Hepatocyte (in vitro differentiated cells): ENCODE results near the gene SLC5A10. TPM values are rescaled to one million over a fixed set of nuclear protein-coding genes. Genes with fewer than 3 reads are reported as not detected.
"Not testable (repeated sequence)": the region's sequence is repeated elsewhere in the genome, so short reads cannot be mapped to it uniquely, and the experiment has no call there.

ENCODE experiments used
- DNase-seq: peaks from one replicate; pipeline ENCODE4 v3.0.0-alpha.2; 2016; ENCODE audit warnings: low spot score
- H2AFZ ChIP-seq: fragments of 200-600 bp; sonication (generic); 2 replicates; pipeline ENCODE4 v1.6.0; 2016; ENCODE audit warnings: antibody characterized with exemption, mild to moderate bottlenecking
- H3K27ac ChIP-seq: fragments of 200-600 bp; sonication (generic); 2 replicates; pipeline ENCODE4 v1.5.1; 2016; ENCODE audit warnings: mild to moderate bottlenecking
- H3K27me3 ChIP-seq: fragments of 200-600 bp; sonication (generic); 2 replicates; pipeline ENCODE4 v1.6.1; 2016
- H3K36me3 ChIP-seq: fragments of 200-600 bp; sonication (generic); replicated peaks from 2 replicates; pipeline ENCODE4 v1.5.1; 2016; ENCODE audit warnings: low read depth; ENCODE audit not compliant: insufficient read depth
- H3K4me1 ChIP-seq: fragments of 200-600 bp; sonication (generic); 2 replicates; pipeline ENCODE4 v1.5.1; 2016; ENCODE audit warnings: mild to moderate bottlenecking, moderate library complexity; ENCODE audit not compliant: insufficient read depth
- H3K4me2 ChIP-seq: fragments of 200-600 bp; sonication (generic); 2 replicates; pipeline ENCODE4 v1.6.0; 2016
- H3K4me3 ChIP-seq: fragments of 200-600 bp; sonication (generic); 2 replicates; pipeline ENCODE4 v1.5.1; 2016; ENCODE audit warnings: mild to moderate bottlenecking
- H3K79me2 ChIP-seq: fragments of 200-600 bp; sonication (generic); 2 replicates; pipeline ENCODE4 v1.6.0; 2017; ENCODE audit warnings: mild to moderate bottlenecking
- H3K9me2 ChIP-seq: fragments of 200-600 bp; sonication (generic); replicated peaks from 2 replicates; pipeline ENCODE4 v1.6.0; 2017; ENCODE audit warnings: mild to moderate bottlenecking; ENCODE audit not compliant: insufficient read depth
- H3K9me3 ChIP-seq: fragments of 200-600 bp; sonication (generic); 2 replicates; pipeline ENCODE4 v1.5.1; 2016; ENCODE audit warnings: low read depth, mild to moderate bottlenecking
- H4K20me1 ChIP-seq: fragments of 200-600 bp; sonication (generic); 2 replicates; pipeline ENCODE4 v1.6.0; 2016; ENCODE audit warnings: mild to moderate bottlenecking; ENCODE audit not compliant: insufficient read depth, poor library complexity, severe bottlenecking
- EZH2 ChIP-seq: fragments of 200-600 bp; sonication (generic); IDR thresholded peaks from 2 replicates; pipeline ENCODE4 v1.6.1; 2016; ENCODE audit warnings: antibody characterized with exemption, mild to moderate bottlenecking, borderline replicate concordance
- EZH2phosphoT487 ChIP-seq: fragments of 200-600 bp; sonication (generic); IDR thresholded peaks from one replicate; pipeline ENCODE4 v1.6.1; 2018; ENCODE audit warnings: antibody characterized with exemption, mild to moderate bottlenecking, low read depth, moderate library complexity; ENCODE audit not compliant: unreplicated experiment, severe bottlenecking
- WGBS: methylation state at CpG from one replicate; pipeline ENCODE4 v1.1.6; 2016; ENCODE audit warnings: low lambda C conversion rate; ENCODE audit errors: missing lambda C conversion rate; 5-methylcytosine and 5-hydroxymethylcytosine counted together
- polyA plus RNA-seq: library from polyadenylated mRNA; unstranded; fragments of >200 nt; fragmentation: Nextera tagmentation; extraction: Ambion mirVana; gene quantifications from 2 replicates; pipeline ENCODE4 v1.2.1, GENCODE V29; 2016
- total RNA-seq: library from RNA; depleted of rRNA; stranded (reverse); fragments of >200 nt; gene quantifications from 2 replicates; pipeline ENCODE4 v1.2.3, GENCODE V29; 2014
- TF ChIP-seq, protein P1 (sequence below): fragments of 200-600 bp; sonication (generic); IDR thresholded peaks from 2 replicates; pipeline ENCODE4 v1.5.1; 2016; ENCODE audit warnings: antibody characterized with exemption, mild to moderate bottlenecking; ENCODE audit not compliant: poor library complexity

The SLC5A10 gene
- total and polyA plus RNA-seq, 2 experiments from 2014 or later, result 0.22 TPM; not detected in 1

DNA sequence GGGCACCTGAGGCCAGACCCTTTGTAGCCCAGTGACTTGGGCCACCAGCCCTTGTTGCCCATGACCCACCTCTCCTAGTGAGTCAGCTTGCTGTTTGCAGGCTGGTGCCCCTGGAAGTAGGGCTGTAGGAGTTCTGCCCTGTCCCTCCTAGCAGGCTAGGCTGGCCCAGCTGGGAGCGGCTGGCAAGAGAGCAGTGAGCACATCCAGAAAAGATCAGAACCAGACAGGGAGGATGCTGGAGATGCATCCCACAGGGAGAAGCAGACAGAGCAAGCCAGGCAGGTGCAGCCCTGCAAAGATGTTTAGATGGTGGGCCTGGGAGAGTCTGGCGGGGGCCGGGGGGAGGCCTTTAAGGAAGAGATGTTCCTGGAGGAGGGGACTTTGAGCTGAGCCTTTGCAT, 2.4 kb downstream of the SLC5A10 start:
- H3K9me2 ChIP-seq, result no peaks in the 10 kb centered on the region
- no peaks in the 10 kb centered on the region for H3K79me2 ChIP-seq
- no peak overlapping the region for H3K4me3 ChIP-seq
- no peak for DNase-seq
- 85% methylated on average over 3 of the region's 3 CpGs for WGBS
- no peak overlapping the region for H3K27ac ChIP-seq
- H3K9me3 ChIP-seq, result no peaks in the 10 kb centered on the region
- no peak overlapping the region for H3K4me2 ChIP-seq
- no peaks in the 10 kb centered on the region for H3K27me3 ChIP-seq
- no peak overlapping the region for H2AFZ ChIP-seq
- TF ChIP-seq, protein P1, sequence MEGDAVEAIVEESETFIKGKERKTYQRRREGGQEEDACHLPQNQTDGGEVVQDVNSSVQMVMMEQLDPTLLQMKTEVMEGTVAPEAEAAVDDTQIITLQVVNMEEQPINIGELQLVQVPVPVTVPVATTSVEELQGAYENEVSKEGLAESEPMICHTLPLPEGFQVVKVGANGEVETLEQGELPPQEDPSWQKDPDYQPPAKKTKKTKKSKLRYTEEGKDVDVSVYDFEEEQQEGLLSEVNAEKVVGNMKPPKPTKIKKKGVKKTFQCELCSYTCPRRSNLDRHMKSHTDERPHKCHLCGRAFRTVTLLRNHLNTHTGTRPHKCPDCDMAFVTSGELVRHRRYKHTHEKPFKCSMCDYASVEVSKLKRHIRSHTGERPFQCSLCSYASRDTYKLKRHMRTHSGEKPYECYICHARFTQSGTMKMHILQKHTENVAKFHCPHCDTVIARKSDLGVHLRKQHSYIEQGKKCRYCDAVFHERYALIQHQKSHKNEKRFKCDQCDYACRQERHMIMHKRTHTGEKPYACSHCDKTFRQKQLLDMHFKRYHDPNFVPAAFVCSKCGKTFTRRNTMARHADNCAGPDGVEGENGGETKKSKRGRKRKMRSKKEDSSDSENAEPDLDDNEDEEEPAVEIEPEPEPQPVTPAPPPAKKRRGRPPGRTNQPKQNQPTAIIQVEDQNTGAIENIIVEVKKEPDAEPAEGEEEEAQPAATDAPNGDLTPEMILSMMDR, result no peak
- TF ChIP-seq EZH2phosphoT487 (no peak), EZH2 (no peak)
- no peaks in the 10 kb centered on the region for H3K36me3 ChIP-seq
- peaks cover 15% of the 10 kb centered on the region for H3K4me1 ChIP-seq
- no peaks in the 10 kb centered on the region for H4K20me1 ChIP-seq

DNA sequence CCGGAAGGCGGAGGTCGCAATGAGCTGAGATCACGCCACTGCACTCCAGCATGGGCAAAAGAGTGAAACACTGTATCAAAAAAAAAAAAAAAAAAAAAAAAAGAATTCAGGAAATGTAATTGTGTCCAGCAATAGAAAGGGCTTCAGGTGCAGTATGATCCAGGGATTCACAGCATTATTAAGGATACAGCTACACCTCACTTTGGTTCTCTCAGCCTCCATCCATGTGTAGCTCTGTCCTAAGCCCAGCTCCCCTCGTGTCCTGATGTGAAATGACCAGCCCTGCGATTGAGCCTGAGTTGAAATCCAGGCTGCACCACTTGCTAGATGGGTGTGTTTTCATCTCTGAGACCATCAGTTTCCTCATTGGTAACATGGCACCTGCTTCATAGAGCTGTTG, 3.0 kb downstream of the SLC5A10 start:
- no peaks in the 10 kb centered on the region for H3K9me3 ChIP-seq
- H3K9me2 ChIP-seq, result no peaks in the 10 kb centered on the region
- peaks cover 8% of the 10 kb centered on the region for H3K4me1 ChIP-seq
- no peak overlapping the region for H3K4me2 ChIP-seq
- H3K27me3 ChIP-seq, result no peaks in the 10 kb centered on the region
- no peak overlapping the region for H3K27ac ChIP-seq
- TF ChIP-seq, protein P1, result no peak
- no peak for TF ChIP-seq EZH2phosphoT487
- no peak for TF ChIP-seq EZH2
- no peak for DNase-seq
- no peak overlapping the region for H3K4me3 ChIP-seq
- no peak overlapping the region for H2AFZ ChIP-seq
- no peaks in the 10 kb centered on the region for H3K36me3 ChIP-seq
- H3K79me2 ChIP-seq, result no peaks in the 10 kb centered on the region
- 94% methylated on average over 6 of the region's 6 CpGs for WGBS
- no peaks in the 10 kb centered on the region for H4K20me1 ChIP-seq

DNA sequence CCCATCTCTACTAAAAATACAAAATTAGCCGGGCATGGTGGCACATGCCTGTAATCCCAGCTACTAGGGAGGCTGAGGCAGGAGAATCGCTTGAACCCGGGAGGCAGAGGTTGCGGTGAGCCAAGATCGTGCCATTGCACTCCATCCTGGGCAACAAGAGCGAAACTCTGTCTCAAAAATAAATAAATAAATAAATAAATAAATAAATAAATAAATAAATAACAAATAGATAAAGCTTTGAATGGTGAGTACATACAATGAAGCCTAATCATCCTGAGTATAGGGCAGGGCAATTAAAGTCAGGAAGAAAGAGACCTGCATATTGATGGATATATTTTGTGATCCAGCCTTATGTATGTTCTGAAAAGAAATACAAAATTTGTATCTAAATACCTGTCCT, 4.1 kb downstream of the SLC5A10 start:
- not testable (repeated sequence) for H3K36me3 ChIP-seq, H4K20me1 ChIP-seq, H3K79me2 ChIP-seq, H3K9me2 ChIP-seq, H3K4me3 ChIP-seq, H3K27ac ChIP-seq, H3K4me2 ChIP-seq, H2AFZ ChIP-seq, H3K4me1 ChIP-seq, DNase-seq, H3K27me3 ChIP-seq, H3K9me3 ChIP-seq
- WGBS, result 100% methylated on average over 6 of the region's 6 CpGs

DNA sequence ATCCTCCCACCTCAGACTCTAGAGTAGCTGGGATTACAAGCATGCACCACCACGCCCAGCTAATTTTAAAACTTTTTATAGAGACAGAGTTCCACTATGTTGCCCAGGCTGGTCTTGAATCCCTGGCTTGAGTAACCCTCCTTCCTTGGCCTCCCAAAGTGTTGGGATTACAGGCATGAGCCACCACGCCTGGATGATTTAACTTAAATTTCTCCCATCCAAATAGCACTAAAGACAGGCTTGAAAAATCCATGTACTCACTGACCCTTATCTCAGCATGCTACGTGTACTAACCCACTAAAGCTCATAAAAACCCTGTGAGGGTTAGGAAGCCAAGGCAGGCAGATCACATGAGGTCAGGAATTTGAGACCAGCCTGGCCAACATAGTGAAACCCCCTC, 4.6 kb downstream of the SLC5A10 start:
- no peak overlapping the region for H2AFZ ChIP-seq
- WGBS, result 71% methylated on average over 3 of the region's 3 CpGs
- no peaks in the 10 kb centered on the region for H3K9me3 ChIP-seq
- no peak overlapping the region for H3K27ac ChIP-seq
- H3K4me1 ChIP-seq, result no peaks in the 10 kb centered on the region
- no peaks in the 10 kb centered on the region for H3K27me3 ChIP-seq
- H3K79me2 ChIP-seq, result no peaks in the 10 kb centered on the region
- TF ChIP-seq EZH2phosphoT487, result no peak
- TF ChIP-seq EZH2, result no peak
- TF ChIP-seq, protein P1, result no peak
- H3K4me3 ChIP-seq, result no peak overlapping the region
- no peak overlapping the region for H3K4me2 ChIP-seq
- DNase-seq, result no peak
- no peaks in the 10 kb centered on the region for H3K36me3 ChIP-seq
- no peaks in the 10 kb centered on the region for H3K9me2 ChIP-seq
- H4K20me1 ChIP-seq, result no peaks in the 10 kb centered on the region
